GM21526 (cell line): ENCODE results near the gene CCDC88B.

Source experiments
- ATAC-seq: cut with Tn5 transposase; IDR thresholded peaks from one replicate; pipeline ENCODE4 v1.9.1; 2021; ENCODE audit warnings: moderate library complexity; ENCODE audit not compliant: unreplicated experiment, low FRiP score

CCDC88B gene

GRCh38 chr11:64378335-64378880, 38.4 kb downstream of the CCDC88B start:
- no peak for ATAC-seq

GRCh38 chr11:64379160-64379559, 39.2 kb downstream of the CCDC88B start:
- ATAC-seq, result no peak

GRCh38 chr11:64379817-64380709, 40.1 kb downstream of the CCDC88B start:
- ATAC-seq, result no peak

GRCh38 chr11:64381350-64381749, 41.3 kb downstream of the CCDC88B start:
- no peak for ATAC-seq

- ATAC-seq, result no peak
These were observed 42.0 kb downstream of the CCDC88B start for GRCh38 chr11:64382047-64382446.

GRCh38 chr11:64382586-64382985, 42.6 kb downstream of the CCDC88B start:
- ATAC-seq, result no peak

GRCh38 chr11:64383580-64383979, 43.6 kb downstream of the CCDC88B start:
- no peak for ATAC-seq

- ATAC-seq, result no peak
These were observed 44.2 kb downstream of the CCDC88B start for GRCh38 chr11:64384028-64384737.

GRCh38 chr11:64384981-64385944, 45.3 kb downstream of the CCDC88B start:
- ATAC-seq, result no peak

GRCh38 chr11:64385945-64386704, 46.1 kb downstream of the CCDC88B start:
- no peak for ATAC-seq

GRCh38 chr11:64387916-64388315, 47.9 kb downstream of the CCDC88B start:
- ATAC-seq, result no peak

- no peak for ATAC-seq
These were observed 48.9 kb downstream of the CCDC88B start for GRCh38 chr11:64388894-64389293.

- ATAC-seq, result no peak
These were observed 49.8 kb downstream of the CCDC88B start for GRCh38 chr11:64389851-64390250.

GRCh38 chr11:64390558-64390957, 50.6 kb downstream of the CCDC88B start:
- no peak for ATAC-seq

- no peak for ATAC-seq
These were observed 51.8 kb downstream of the CCDC88B start for GRCh38 chr11:64391839-64392238.

GRCh38 chr11:64395545-64396078, 55.6 kb downstream of the CCDC88B start:
- ATAC-seq, result no peak

GRCh38 chr11:64396079-64396591, 56.1 kb downstream of the CCDC88B start:
- no peak for ATAC-seq

- ATAC-seq, result no peak
These were observed 60.1 kb downstream of the CCDC88B start for GRCh38 chr11:64400102-64400501.

GRCh38 chr11:64400667-64401066, 60.7 kb downstream of the CCDC88B start:
- no peak for ATAC-seq
